Sigmoid colon (tissue), 4 donors: ENCODE measurements around the gene NFIA.

Source experiments
- EP300 ChIP-seq, 4 donors: sonication (generic); formaldehyde crosslinking; IDR thresholded peaks; one replicate each; pipeline ENCODE4 v1.6.1; 2017; ENCODE audit warnings: antibody characterized with exemption in 4 of 4
- TF ChIP-seq, protein P1 (sequence below), 4 experiments: fragments of 450-650 bp in 3 of 4; fragments of 200-600 bp in 1 of 4; IDR thresholded peaks; one replicate each; pipeline ENCODE4 v1.5.1; 2016 to 2019; ENCODE audit warnings: antibody characterized with exemption in 4 of 4, mild to moderate bottlenecking in 3 of 4, moderate library complexity in 2 of 4

DNA sequence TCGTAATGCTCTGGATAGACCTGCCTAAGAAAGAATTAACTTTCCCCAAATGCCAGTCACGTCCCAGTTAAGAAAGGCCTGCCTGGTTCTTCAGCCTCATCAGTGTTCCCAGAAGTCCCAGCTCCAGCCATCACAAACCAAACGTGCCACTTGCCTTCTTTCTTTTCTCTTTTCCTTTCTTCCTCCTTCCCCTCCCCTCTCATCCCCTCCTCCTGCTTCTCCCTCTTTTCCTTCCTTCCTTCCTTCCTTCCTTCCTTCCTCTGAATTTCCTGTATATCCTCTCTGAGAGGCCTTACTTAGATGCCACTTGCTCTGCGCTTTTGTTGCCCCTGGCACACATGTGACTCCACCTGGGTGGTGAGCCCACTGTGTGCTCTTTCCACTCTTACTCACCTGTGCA, 228.2 kb downstream of the NFIA start:
- TF ChIP-seq, protein P1, sequence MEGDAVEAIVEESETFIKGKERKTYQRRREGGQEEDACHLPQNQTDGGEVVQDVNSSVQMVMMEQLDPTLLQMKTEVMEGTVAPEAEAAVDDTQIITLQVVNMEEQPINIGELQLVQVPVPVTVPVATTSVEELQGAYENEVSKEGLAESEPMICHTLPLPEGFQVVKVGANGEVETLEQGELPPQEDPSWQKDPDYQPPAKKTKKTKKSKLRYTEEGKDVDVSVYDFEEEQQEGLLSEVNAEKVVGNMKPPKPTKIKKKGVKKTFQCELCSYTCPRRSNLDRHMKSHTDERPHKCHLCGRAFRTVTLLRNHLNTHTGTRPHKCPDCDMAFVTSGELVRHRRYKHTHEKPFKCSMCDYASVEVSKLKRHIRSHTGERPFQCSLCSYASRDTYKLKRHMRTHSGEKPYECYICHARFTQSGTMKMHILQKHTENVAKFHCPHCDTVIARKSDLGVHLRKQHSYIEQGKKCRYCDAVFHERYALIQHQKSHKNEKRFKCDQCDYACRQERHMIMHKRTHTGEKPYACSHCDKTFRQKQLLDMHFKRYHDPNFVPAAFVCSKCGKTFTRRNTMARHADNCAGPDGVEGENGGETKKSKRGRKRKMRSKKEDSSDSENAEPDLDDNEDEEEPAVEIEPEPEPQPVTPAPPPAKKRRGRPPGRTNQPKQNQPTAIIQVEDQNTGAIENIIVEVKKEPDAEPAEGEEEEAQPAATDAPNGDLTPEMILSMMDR (IDR thresholded peaks at IDR 0.05): no peak
- no peak for TF ChIP-seq EP300 (IDR thresholded peaks at IDR 0.05)
